ENCODE results near the gene ONECUT1. TPM values are rescaled to one million over a fixed set of nuclear protein-coding genes. Genes with fewer than 3 reads are reported as not detected.

The ONECUT1 gene
- total RNA-seq, 1 experiment from 2014 or later = 1.3 TPM

GRCh38 chr15:52799145-52799811 is 9.1 kb upstream of the ONECUT1 start:
- Histone ChIP-seq H3K4me3 (replicated peaks in 1 of 2; ENCODE audit: low read depth in 1 of 2, low read length in 2 of 2) (no peak overlapping the region), H3K27me3 (ENCODE audit: insufficient read depth, low read length) (peaks cover 7% of the 10 kb centered on the region), H3K9ac (ENCODE audit: low read length) (no peak overlapping the region), H3K4me1 (ENCODE audit: control insufficient read depth in 1 of 2, insufficient read depth in 2 of 2, low read length in 2 of 2) (no peaks in the 10 kb centered on the region), H3K9me2 (ENCODE audit: insufficient read depth) (no peaks in the 10 kb centered on the region), H3K27ac (ENCODE audit: low read depth, low read length) (no peak overlapping the region), H3K9me3 (ENCODE audit: control insufficient read depth in 1 of 2, insufficient read depth in 1 of 2, low read depth in 1 of 2, low read length in 2 of 2) (no peaks in the 10 kb centered on the region), H3K36me3 (ENCODE audit: control insufficient read depth in 1 of 2, insufficient read depth in 2 of 2, low read length in 2 of 2) (no peaks in the 10 kb centered on the region), H4K20me1 (ENCODE audit: insufficient read depth) (no peaks in the 10 kb centered on the region), H2AFZ (ENCODE audit: low read depth, low read length, poor library complexity, severe bottlenecking) (no peak overlapping the region), H3K4me2 (ENCODE audit: low read length) (no peak overlapping the region), H3K79me2 (ENCODE audit: insufficient read depth, low read length) (no peaks in the 10 kb centered on the region)
- POLR2A ChIA-PET = no interaction called here
- RAD21 ChIA-PET (ENCODE audit: low non-redundant PET in 1 of 2, low total read pairs in 2 of 2, uncharacterized antibody in 2 of 2, unreplicated experiment in 2 of 2) = no interaction called here
- DNase-seq (ENCODE audit: low read depth, low spot score) = no peak
- no peak for TF ChIP-seq ELF1 (IDR thresholded peaks at IDR 0.05; ENCODE audit: borderline replicate concordance, low read depth)
- no TSS peak for BruUV-seq (replicated peaks)
- ATAC-seq = no peak
- CTCF ChIA-PET = interaction anchor here (0.7 kb wide), 1 partner anchor 548 kb away, joined by 3 read pairs; no protein-coding TSS in a partner anchor
- intact Hi-C loops (cut with micrococcal nuclease) = no loop called here

DNA sequence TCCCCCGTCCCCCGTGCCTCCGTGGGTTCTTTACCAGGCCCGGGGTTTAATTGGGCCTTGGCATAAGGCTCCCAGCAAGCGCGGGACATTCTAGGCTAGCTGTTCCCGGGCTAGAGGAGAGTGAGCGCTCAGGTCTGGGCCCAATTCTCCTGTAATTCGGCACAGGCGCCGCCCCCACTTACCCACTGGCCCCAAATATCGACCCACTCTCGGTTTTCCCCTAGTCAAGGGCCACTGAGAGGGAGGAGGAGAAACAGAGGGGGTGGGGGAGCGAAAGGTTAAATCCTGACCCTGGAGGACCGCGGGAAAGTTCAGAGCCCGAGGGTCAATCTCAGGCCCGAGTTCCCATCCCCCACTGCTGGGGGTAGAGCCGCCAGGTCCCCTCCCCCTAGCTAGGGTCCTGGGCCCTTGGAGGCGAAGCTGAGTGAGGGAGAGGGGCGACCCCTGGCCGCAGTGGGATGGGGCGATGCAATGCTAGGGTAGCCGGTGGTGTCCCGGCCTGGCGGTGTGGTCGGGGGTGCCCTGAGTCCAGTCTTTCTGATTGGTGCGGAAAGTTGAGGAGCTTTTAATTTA is 8.5 kb upstream of the ONECUT1 start:
- H4K20me1 ChIP-seq (ENCODE audit: insufficient read depth) = no peaks in the 10 kb centered on the region
- ChIA-PET POLR2A (no interaction called here), CTCF (no interaction called here), RAD21 (ENCODE audit: low non-redundant PET in 1 of 2, low total read pairs in 2 of 2, uncharacterized antibody in 2 of 2, unreplicated experiment in 2 of 2) (no interaction called here)
- H3K9me3 ChIP-seq (ENCODE audit: control insufficient read depth in 1 of 2, insufficient read depth in 1 of 2, low read depth in 1 of 2, low read length in 2 of 2) = no peaks in the 10 kb centered on the region
- intact Hi-C loops (cut with micrococcal nuclease) = no loop called here
- ATAC-seq (no peak), DNase-seq (ENCODE audit: low read depth, low spot score) (no peak)
- H3K36me3 ChIP-seq (ENCODE audit: control insufficient read depth in 1 of 2, insufficient read depth in 2 of 2, low read length in 2 of 2) = no peaks in the 10 kb centered on the region
- H3K4me1 ChIP-seq (ENCODE audit: control insufficient read depth in 1 of 2, insufficient read depth in 2 of 2, low read length in 2 of 2) = no peaks in the 10 kb centered on the region
- no TSS peak for BruUV-seq (replicated peaks)
- H3K27ac ChIP-seq (ENCODE audit: low read depth, low read length) = no peak overlapping the region
- H3K9me2 ChIP-seq (ENCODE audit: insufficient read depth) = no peaks in the 10 kb centered on the region
- no peak overlapping the region for H3K9ac ChIP-seq (ENCODE audit: low read length)
- no peak overlapping the region for H3K4me3 ChIP-seq (replicated peaks in 1 of 2; ENCODE audit: low read depth in 1 of 2, low read length in 2 of 2)
- TF ChIP-seq POLR2AphosphoS5 (IDR thresholded peaks at IDR 0.05; ENCODE audit: low read depth, low read length) = no peak
- no peak for TF ChIP-seq CEBPB (IDR thresholded peaks at IDR 0.05; ENCODE audit: low read depth)
- no peak for TF ChIP-seq ZBTB33 (IDR thresholded peaks at IDR 0.05; ENCODE audit: extremely low read depth, insufficient replicate concordance, low read length)
- TF ChIP-seq SIN3A (IDR thresholded peaks at IDR 0.05; ENCODE audit: low read depth) = no peak
- TF ChIP-seq EZH2phosphoT487 (IDR thresholded peaks at IDR 0.05; ENCODE audit: borderline replicate concordance) = no peak
- TF ChIP-seq EGR1 (IDR thresholded peaks at IDR 0.05; ENCODE audit: low read depth) = no peak
- TF ChIP-seq EZH2 (IDR thresholded peaks at IDR 0.05) = no peak
- no peak overlapping the region for H2AFZ ChIP-seq (ENCODE audit: low read depth, low read length, poor library complexity, severe bottlenecking)
- peaks cover 7% of the 10 kb centered on the region for H3K27me3 ChIP-seq (ENCODE audit: insufficient read depth, low read length)
- H3K4me2 ChIP-seq (ENCODE audit: low read length) = no peak overlapping the region
- no peaks in the 10 kb centered on the region for H3K79me2 ChIP-seq (ENCODE audit: insufficient read depth, low read length)

Data from HCT116 (cell line).